Left cardiac atrium (tissue), 4 donors: Measurements from ENCODE around the gene GARIN5A. TPM values are rescaled to one million over a fixed set of nuclear protein-coding genes. Genes with fewer than 3 reads are reported as not detected.

ENCODE experiments used
- ATAC-seq, 2 donors: fragments of 200-7000 bp; cut with Tn5 transposase; one replicate each; pipeline ENCODE4 v1.9.1; 2020; ENCODE audit warnings: mild to moderate bottlenecking in 2 of 2, moderate library complexity in 2 of 2
- DNase-seq: peaks from one replicate; pipeline ENCODE4 v3.0.0-alpha.2; 2020
- intact Hi-C, 2 donors: fragments of 100-400 bp; cut with DNase I; formaldehyde crosslinking; loops; one replicate each; pipeline versions ENCODE4 v1.14.1 to v1.15.1; 2022 to 2023
- total RNA-seq, 2 donors: library from RNA; stranded (reverse); fragmentation: NEBNext Ultra II Directional; extraction: Animal tissue kit (Norgen Biotek cat#: 25700); gene quantifications; one replicate each; pipeline ENCODE4 v1.2.1, GENCODE V29; 2021
- donor health status: DM: no; HTN: yes; CAD: no.
- donor health status: DM: no; HTN: yes; CAD: no; lungs with severe emphysema.
- donor health status: DM: yes; HTN: yes; CAD: no.
- donor health status: Dilated cardiomyopathy.

Gene GARIN5A
- total RNA-seq, 2 donors from 2014 or later, result 1.4 to 1.5 TPM

GRCh38 chr19:50510121-50510670 is 33.5 kb upstream of the GARIN5A start:
- DNase-seq (no peak), ATAC-seq (no peak)
- intact Hi-C loops, result no loop called here

GRCh38 chr19:50509366-50509765 is 32.7 kb upstream of the GARIN5A start:
- ATAC-seq, result no peak
- no peak for DNase-seq
- intact Hi-C loops, result no loop called here

- ATAC-seq (no peak), DNase-seq (no peak)
- intact Hi-C loops, result no loop called here
These were observed 32.2 kb upstream of the GARIN5A start for GRCh38 chr19:50508843-50509190.

GRCh38 chr19:50507376-50507775 is 30.7 kb upstream of the GARIN5A start:
- DNase-seq (no peak), ATAC-seq (no peak)
- intact Hi-C loops, result no loop called here

- DNase-seq, result no peak
- intact Hi-C loops, result no loop called here
These were observed 30.1 kb upstream of the GARIN5A start for GRCh38 chr19:50506700-50507099.

GRCh38 chr19:50505856-50506611 is 29.4 kb upstream of the GARIN5A start:
- intact Hi-C loops, result no loop called here
- ATAC-seq (no peak), DNase-seq (no peak)

More at GRCh38 chr19:50506700-50507099, 30.1 kb upstream of the GARIN5A start:
- no peak for ATAC-seq

- intact Hi-C loops, result no loop called here
- ATAC-seq (peak; percentile 65 to 70), DNase-seq (peak; percentile 69)
These were observed 25.2 kb upstream of the GARIN5A start for GRCh38 chr19:50501568-50502475.

- intact Hi-C loops, result no loop called here
- DNase-seq (no peak), ATAC-seq (peak in 1 of 2 donors; percentile 4)
These were observed 24.5 kb upstream of the GARIN5A start for GRCh38 chr19:50501186-50501567.

- DNase-seq (peak; percentile 76), ATAC-seq (peak; percentile 76 to 78)
- intact Hi-C loops, result no loop called here
These were observed 24.1 kb upstream of the GARIN5A start for GRCh38 chr19:50500753-50501151.

- peak; percentile 75 for DNase-seq
- ATAC-seq, result peak; percentile 60 to 63
- intact Hi-C loops, result no loop called here
These were observed 23.6 kb upstream of the GARIN5A start for GRCh38 chr19:50500060-50500752.

- ATAC-seq, result no peak
- no peak for DNase-seq
- intact Hi-C loops, result no loop called here
These were observed 21.8 kb upstream of the GARIN5A start for GRCh38 chr19:50498219-50499056.

GRCh38 chr19:50497022-50497405 is 20.4 kb upstream of the GARIN5A start:
- ATAC-seq (no peak), DNase-seq (no peak)
- intact Hi-C loops, result no loop called here

- intact Hi-C loops, result no loop called here
- peak; percentile 54 for DNase-seq
- peak; percentile 28 to 42 for ATAC-seq
These were observed 19.8 kb upstream of the GARIN5A start for GRCh38 chr19:50496189-50497021.

GRCh38 chr19:50495020-50495531 is 18.4 kb upstream of the GARIN5A start:
- ATAC-seq, result no peak
- intact Hi-C loops, result no loop called here
- DNase-seq, result no peak

- ATAC-seq, result peak in 1 of 2 donors; percentile 3
- intact Hi-C loops, result no loop called here
- DNase-seq, result no peak
These were observed 17.8 kb upstream of the GARIN5A start for GRCh38 chr19:50494186-50495019.

- ATAC-seq (no peak), DNase-seq (peak; percentile 2)
- intact Hi-C loops, result no loop called here
These were observed 16.5 kb upstream of the GARIN5A start for GRCh38 chr19:50493171-50493570.
